BJ (cell line): ENCODE measurements around the gene BTBD19. TPM values are rescaled to one million over a fixed set of nuclear protein-coding genes. Genes with fewer than 3 reads are reported as not detected.
A peak's percentile ranks its signal among the peaks of the same experiment; 100 is the strongest.
"Not testable (repeated sequence)": the region's sequence is repeated elsewhere in the genome, so short reads cannot be mapped to it uniquely, and the experiment has no call there.

Experiments used
- CTCF ChIA-PET: fragments of 350-600 bp; formaldehyde crosslinking; extraction: SDS; loops from one replicate; lab custom pipeline; 2021; ENCODE audit warnings: antibody characterized with exemption, inconsistent platforms; lab: Yijun Ruan, JAX
- POLR2A ChIA-PET: fragments of 300-600 bp; sonication (Branson Sonifier 250); formaldehyde crosslinking; extraction: SDS; loops from one replicate; lab custom pipeline; 2021; ENCODE audit warnings: antibody characterized with exemption; lab: Charles Lee
- DNase-seq: peaks from one replicate; pipeline ENCODE4 v3.0.0-alpha.2; 2011; ENCODE audit warnings: low read depth
- H3K27me3 ChIP-seq: 2 replicates; pipeline ENCODE4 v1.6.0; 2011; ENCODE audit warnings: low read length; ENCODE audit not compliant: control insufficient read depth, insufficient read depth
- H3K36me3 ChIP-seq: 2 replicates; pipeline ENCODE4 v1.5.1; 2011; ENCODE audit warnings: low read length; ENCODE audit not compliant: control insufficient read depth, insufficient read depth
- H3K4me3 ChIP-seq: 2 replicates; pipeline ENCODE4 v1.5.1; 2011; ENCODE audit warnings: low read depth, mild to moderate bottlenecking, control low read depth, low read length
- polyA plus RNA-seq: library from polyadenylated mRNA; depleted of rRNA; stranded (reverse); fragments of >200 nt; gene quantifications from 2 replicates; pipeline ENCODE4 v1.2.3, GENCODE V29; 2011
- TF ChIP-seq, protein P1 (sequence below): IDR thresholded peaks from 2 replicates; pipeline ENCODE4 v1.5.1; 2011; ENCODE audit warnings: low read depth, mild to moderate bottlenecking, control low read depth, inconsistent platforms, low read length, moderate library complexity; ENCODE audit not compliant: insufficient read depth

BTBD19 gene
- polyA plus RNA-seq, 1 experiment, result 25.7 TPM

DNA sequence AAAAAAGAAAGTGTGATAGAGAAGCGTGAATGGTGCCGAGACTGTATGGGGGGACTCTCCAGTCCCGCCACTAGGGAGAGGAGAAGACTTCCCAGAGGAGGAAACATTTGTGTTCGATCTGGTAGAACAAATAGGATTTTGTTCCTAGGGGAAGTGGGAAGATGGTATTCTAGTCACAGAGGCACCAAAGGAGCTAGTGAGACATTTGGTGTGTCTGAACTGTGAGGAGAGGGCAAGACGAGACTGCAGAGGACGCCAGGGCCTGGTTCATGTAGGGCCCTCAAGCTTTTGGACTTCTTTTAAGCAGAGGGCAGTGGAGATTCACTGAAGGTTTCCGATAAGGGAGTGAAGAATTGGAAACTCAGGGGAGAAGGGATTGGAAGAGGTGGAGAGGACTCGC is 2.9 kb downstream of the BTBD19 start:
- Histone ChIP-seq H3K27me3 (no peaks in the 10 kb centered on the region), H3K4me3 (no peak overlapping the region), H3K36me3 (peaks cover 17% of the 10 kb centered on the region)
- DNase-seq, result no peak
- TF ChIP-seq, protein P1, sequence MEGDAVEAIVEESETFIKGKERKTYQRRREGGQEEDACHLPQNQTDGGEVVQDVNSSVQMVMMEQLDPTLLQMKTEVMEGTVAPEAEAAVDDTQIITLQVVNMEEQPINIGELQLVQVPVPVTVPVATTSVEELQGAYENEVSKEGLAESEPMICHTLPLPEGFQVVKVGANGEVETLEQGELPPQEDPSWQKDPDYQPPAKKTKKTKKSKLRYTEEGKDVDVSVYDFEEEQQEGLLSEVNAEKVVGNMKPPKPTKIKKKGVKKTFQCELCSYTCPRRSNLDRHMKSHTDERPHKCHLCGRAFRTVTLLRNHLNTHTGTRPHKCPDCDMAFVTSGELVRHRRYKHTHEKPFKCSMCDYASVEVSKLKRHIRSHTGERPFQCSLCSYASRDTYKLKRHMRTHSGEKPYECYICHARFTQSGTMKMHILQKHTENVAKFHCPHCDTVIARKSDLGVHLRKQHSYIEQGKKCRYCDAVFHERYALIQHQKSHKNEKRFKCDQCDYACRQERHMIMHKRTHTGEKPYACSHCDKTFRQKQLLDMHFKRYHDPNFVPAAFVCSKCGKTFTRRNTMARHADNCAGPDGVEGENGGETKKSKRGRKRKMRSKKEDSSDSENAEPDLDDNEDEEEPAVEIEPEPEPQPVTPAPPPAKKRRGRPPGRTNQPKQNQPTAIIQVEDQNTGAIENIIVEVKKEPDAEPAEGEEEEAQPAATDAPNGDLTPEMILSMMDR, result no peak
- POLR2A ChIA-PET, result interaction anchor here (0.6 kb wide), 1 partner anchor 497 kb away, joined by 4 read pairs; no protein-coding TSS in a partner anchor
- CTCF ChIA-PET, result interaction anchor here (1.2 to 3.3 kb wide), 2 partner anchors 8 to 10 kb away, joined by 5 to 14 read pairs; partner anchors contain the start of gene PLK3

- Histone ChIP-seq H3K27me3 (no peaks in the 10 kb centered on the region), H3K4me3 (peak overlapping the region; percentile 6), H3K36me3 (peaks cover 11% of the 10 kb centered on the region)
- TF ChIP-seq, protein P1, result no peak
- DNase-seq, result no peak
- ChIA-PET POLR2A (no interaction called here), CTCF (interaction anchor here (1.3 to 3.3 kb wide), 3 partner anchors 12 to 23 kb away, joined by 4 to 14 read pairs (median 5); partner anchors contain the start of gene PLK3)
Measured at GRCh38 chr1:44812822-44813543, 4.7 kb downstream of the BTBD19 start.

DNA sequence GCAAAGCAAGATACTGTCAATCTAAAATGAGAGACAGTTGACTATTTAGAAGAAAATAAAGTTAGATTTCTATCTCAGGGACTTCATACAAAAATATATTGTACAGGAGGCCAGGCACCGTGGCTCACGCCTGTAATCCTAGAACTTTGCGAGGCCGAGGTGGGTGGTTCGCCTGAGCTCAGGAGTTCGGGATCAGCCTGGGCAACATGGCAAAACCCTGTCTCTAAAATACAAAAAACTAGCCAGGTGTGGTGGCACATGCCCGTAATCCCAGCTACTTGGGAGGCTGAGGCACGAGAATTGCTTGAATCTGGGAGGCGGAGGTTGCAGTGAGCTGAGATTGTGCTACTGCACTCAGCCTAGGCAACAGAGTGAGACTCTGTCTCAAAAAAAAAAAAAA is 7.6 kb downstream of the BTBD19 start:
- not testable (repeated sequence) for DNase-seq, H3K4me3 ChIP-seq, H3K27me3 ChIP-seq
- peaks cover 11% of the 10 kb centered on the region for H3K36me3 ChIP-seq
- ChIA-PET CTCF (interaction anchor here (0.8 kb wide), 2 partner anchors 16 to 21 kb away, joined by 4 to 5 read pairs; partner anchors contain the start of gene PLK3), POLR2A (interaction anchor here (0.5 kb wide), 1 partner anchor 148 kb away, joined by 9 read pairs; no protein-coding TSS in a partner anchor)

DNA sequence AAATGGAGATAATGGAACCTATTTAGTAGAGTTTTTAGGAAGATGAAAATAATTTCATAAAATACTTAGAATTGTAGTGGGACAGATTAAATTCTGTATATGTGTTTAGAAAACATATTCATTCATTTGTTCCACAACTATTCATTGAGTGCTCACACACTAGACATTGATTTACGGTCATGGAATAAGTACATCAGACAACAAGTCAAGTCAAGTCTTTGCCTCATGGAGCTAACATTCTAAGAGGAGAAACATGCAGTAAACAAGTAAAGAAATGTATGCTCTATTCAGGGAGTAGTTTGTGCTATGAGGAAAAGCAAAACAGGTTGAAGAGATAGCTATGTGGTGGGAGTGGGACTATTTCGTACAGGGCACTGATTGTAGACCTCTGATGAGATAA is 9.0 kb downstream of the BTBD19 start:
- TF ChIP-seq, protein P1, result no peak
- H3K4me3 ChIP-seq, result no peak overlapping the region
- DNase-seq, result no peak
- ChIA-PET POLR2A (no interaction called here), CTCF (interaction anchor here (0.9 kb wide), 1 partner anchor 24 kb away, joined by 3 read pairs; no protein-coding TSS in a partner anchor)
- H3K27me3 ChIP-seq, result no peaks in the 10 kb centered on the region
- H3K36me3 ChIP-seq, result peaks cover 11% of the 10 kb centered on the region

DNA sequence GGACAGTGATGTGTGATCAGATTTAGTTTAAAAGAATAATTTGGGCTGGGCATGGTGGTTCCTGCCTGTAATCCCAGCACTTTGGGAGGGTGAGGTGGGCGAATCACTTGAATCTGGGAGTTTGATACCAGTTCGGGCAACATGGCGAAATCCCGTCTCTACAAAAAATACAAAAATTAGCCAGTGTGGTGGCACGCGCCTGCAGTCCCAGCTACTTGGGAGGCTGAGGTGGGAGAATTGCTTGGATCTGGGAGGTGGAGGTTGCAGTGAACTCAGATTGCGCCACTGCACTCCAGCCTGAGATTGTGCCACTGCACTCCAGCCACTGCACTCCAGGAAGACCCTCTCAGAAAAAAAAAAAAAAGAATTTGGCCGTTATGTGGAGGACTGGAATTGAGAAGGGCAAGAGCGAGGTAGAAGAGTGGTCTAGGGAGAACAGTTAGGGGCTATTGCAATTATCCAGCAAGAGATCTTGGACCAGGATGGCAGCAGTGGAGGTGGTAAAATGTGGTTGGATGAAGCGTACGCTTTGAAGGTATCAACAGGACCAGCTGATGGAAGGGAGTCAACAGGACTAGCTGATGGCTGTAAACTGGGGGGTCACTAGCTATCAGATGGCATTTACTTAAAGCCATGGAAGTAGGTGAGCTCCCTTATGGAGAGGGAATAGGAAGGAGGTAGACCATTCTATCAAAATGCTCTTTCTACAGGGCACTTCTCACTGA is 9.6 kb downstream of the BTBD19 start:
- POLR2A ChIA-PET, result no interaction called here
- CTCF ChIA-PET, result interaction anchor here (1.5 to 2.0 kb wide), 3 partner anchors 9 to 27 kb away, joined by 5 to 17 read pairs (median 6); partner anchors contain the start of genes BTBD19 and PLK3
- H3K36me3 ChIP-seq, result peaks cover 11% of the 10 kb centered on the region
- H3K4me3 ChIP-seq, result no peak overlapping the region
- DNase-seq, result no peak
- H3K27me3 ChIP-seq, result no peaks in the 10 kb centered on the region
- TF ChIP-seq, protein P1, result no peak
